LHCN-M2 (cell line): ENCODE data around the gene SORCS2. TPM values are rescaled to one million over a fixed set of nuclear protein-coding genes. Genes with fewer than 3 reads are reported as not detected.

Source experiments
- DNase-seq: peaks from one replicate; pipeline ENCODE4 v3.0.0-alpha.2; 2012; ENCODE audit warnings: low read depth
- total RNA-seq: library from RNA; depleted of rRNA; stranded (reverse); fragments of >200 nt; gene quantifications from 2 replicates; pipeline ENCODE4 v1.2.3, GENCODE V29; 2014

Gene SORCS2
- total RNA-seq, 1 experiment from 2014 or later, result 0.52 TPM

- DNase-seq, result no peak
Observed at GRCh38 chr4:7646384-7647061, 454.2 kb downstream of the SORCS2 start.

DNA sequence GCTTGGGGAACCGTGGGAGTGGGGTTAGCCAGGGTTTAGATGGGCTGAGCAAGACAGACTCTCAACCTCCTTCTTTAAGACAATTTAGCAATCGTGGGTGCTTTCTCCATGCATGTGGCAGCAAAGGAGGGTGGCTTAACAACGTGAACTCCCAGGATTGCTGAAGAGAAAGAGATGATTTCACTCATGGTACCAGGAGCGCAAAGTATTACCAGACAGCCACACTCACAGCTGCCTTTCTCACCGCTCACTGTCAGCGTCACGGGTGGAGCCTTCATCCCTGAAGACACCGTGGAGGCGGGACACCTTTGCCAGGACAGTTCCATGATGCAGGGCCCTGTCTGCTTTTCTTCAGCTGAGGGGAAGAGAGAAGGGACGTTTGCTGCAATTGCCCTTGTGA lies 454.8 kb downstream of the SORCS2 start:
- no peak for DNase-seq

- DNase-seq, result peak; percentile 80
Observed at GRCh38 chr4:7647600-7648543, 455.5 kb downstream of the SORCS2 start.

- no peak for DNase-seq
Observed at GRCh38 chr4:7648544-7649395, 456.4 kb downstream of the SORCS2 start.

GRCh38 chr4:7649411-7649740 lies 457.0 kb downstream of the SORCS2 start:
- no peak for DNase-seq

GRCh38 chr4:7649741-7650531 lies 457.6 kb downstream of the SORCS2 start:
- DNase-seq, result peak; percentile 98

DNA sequence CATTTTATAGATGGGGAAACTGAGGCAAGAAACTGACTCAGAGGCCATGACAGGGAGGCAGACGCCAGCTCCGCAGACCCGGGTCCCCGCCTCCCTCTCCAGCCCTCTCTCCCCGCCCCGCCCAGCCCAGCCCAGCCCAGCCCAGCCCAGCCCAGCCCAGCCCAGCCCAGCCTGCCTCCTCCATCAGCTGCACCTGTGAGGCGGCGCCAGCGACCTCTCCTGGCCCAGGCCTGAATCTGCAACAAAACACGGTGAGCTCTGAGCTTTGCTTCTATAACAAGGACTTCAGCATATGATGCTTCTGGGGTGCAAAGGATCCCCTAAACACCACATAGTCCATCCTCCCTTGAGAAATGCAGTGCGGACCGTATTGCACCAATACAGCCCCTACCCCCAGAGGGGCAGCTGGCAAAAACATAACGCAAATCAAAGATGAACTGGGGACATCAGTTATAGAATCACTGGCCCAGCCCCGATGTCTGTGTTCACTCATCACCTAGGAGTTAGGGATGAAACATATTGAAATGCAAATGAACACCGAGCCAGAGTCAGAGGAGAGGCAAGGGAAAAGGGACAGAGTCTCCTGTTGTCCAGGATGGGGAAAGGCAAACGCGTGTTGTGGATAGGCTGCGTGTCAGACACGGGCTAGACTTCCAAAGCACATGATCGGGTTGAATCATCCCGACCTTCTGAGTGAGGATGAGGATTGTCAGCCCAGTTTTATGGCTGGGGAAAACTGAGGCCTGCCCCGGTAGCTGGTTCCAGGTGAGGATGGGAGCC lies 458.5 kb downstream of the SORCS2 start:
- no peak for DNase-seq

- DNase-seq, result peak; percentile 67
Observed at GRCh38 chr4:7651461-7651921, 459.2 kb downstream of the SORCS2 start.

- DNase-seq, result no peak
Observed at GRCh38 chr4:7652006-7652405, 459.7 kb downstream of the SORCS2 start.

DNA sequence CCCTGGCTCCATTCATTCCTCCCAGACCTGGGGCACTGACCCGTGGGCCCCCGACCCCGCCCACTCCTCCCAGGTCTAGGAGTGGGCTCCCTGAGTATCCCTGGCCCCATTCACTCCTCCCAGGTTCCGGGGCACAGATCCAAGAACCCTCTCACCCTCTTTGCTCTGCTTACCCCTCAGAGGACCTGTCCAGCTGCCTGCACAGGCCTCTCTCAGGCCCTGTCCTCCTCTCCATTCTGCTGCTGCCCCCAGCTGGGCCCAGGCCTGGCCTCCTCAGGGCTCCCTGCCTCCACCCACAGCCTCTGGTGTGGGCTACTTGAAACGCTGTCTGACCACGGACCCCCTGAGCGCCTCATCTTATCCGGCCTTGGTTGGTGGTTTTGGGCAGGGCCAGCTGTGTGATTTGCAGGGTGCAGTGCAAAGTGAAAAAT lies 460.1 kb downstream of the SORCS2 start:
- no peak for DNase-seq

DNA sequence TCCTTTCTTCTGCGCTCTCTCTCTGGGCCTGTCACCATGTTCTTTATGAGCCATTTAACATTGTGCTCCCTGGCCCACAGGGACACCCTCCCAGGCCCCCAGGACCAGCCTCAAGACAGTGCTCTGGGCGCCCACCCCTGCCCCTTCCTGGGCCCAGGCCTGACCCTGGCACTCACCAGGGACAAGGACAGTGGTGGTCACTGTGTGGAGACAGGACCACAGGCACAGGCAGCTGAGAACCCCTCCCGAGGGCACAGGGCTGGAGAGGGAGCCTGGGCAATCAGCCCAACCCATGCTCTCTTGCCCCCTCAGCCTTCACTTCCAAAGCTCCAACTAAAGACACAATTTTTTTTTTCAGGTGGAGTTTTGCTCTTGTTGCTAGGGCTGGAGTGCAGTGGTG lies 460.6 kb downstream of the SORCS2 start:
- no peak for DNase-seq

GRCh38 chr4:7653510-7654369 lies 461.4 kb downstream of the SORCS2 start:
- no peak for DNase-seq

DNA sequence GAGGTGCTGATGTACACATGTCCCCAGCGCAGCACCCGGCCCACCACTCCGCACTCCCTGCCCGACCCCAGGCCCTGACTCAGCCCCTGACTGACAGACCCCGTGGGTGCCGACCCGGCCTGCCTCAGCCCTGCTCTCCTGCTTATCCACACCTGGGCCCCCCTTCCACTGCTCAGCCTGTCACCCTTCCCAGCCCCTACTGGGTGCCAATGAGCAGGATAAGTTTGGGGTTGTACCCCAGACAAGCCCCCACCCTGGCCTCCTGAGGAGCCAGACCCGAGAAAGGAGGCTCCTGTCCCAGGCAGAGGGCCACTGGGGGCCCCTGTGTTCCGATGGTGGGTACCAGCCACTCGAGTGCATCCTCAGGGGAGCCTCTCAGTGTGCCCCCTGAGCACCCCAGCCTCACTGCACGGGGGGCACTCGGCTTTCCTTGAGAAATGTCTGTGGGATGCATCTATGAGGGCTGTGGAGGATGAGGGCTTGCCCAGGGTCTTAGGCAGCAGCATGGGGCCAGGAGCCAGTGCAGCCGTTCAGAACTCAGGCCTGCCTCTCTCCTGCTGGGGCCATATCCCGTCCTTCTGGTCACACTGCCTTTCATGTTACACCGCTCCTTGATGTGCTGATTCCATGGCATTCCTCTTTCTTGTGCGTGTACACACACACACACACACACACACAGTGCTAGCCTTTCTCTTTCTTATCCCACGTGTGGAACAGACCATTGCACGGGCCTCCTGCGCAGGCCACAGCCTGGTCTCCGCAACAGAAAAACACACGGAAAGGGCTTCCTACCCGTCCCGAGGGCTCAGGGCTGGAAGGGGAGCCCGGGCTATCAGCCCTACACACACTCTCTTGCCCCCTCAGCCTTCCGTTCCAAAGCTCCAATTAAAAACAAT lies 462.5 kb downstream of the SORCS2 start:
- DNase-seq, result no peak

- DNase-seq, result no peak
Observed at GRCh38 chr4:7655511-7656243, 463.3 kb downstream of the SORCS2 start.

DNA sequence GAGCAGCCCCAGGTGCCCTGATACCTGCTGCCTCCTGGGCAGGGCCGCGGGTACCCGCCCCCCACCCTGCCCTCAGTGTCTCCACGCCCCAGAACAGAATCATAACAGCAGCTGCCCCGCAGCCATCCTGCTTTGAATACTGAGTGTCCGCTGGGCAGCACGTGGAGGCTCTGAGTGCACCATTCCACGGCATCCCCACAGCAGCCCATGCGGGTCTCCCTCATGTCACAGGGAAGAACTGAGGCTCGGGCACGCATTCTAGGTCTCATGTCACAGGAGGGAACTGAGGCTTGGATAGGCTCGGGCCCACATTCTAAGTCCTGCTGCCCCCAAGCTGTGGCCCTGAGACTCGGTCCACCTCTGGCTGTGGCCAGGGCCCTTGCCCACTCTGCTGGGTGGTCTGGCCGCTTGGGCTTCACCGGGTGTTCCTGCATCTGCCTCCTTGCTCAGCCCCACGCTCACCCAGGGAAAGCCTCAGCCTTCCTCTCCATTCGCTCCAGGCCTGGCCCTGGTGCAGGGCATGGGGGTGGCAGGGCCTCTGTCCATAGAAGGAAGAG lies 464.0 kb downstream of the SORCS2 start:
- no peak for DNase-seq

DNA sequence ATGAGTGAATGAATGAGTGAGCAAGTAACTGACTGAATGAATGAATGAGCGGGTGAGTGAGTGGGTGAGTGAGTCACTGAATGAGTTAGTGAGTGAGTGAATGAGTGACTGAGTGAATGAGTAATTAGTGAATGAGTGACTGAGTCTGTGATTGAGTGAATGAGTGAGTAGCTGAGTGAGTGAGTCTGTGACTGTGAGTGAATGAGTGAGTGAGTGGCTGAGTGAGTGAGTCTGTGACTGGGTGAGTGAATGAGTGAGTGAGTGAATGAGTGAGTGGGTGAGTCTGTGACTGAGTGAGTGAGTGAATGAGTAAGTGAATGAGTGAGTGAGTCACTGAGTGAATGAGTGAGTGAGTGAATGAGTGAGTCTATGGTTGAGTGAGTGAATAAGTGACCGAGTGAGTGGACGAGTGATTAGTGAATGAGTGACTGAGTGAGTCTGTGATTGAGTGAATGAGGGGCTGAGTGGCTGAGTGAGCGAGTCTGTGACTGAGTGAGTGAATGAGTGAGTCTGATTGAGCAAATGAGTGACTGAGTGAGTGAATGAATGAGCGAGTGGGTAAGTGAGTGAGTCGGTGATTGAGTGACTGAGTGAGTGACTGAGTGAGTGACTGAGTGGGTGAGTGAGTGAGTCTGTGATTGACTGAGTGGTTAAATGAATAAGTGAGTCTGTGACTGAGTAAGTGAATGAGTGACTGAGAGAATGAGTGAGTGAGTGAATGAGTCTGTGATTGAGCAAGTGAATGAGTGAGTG lies 465.4 kb downstream of the SORCS2 start:
- DNase-seq, result no peak
